NCI-H2107 treated with DMSO at 0.1 percent for 48 hours (cell line): ENCODE measurements around the gene SF3A1.
"Not testable (repeated sequence)": the region's sequence is repeated elsewhere in the genome, so short reads cannot be mapped to it uniquely, and the experiment has no call there.

ENCODE experiments used
- DNase-seq: peaks from one replicate; lab custom pipeline; 2025; ENCODE audit not compliant: unreplicated experiment; lab: John Stamatoyannopoulos, UW

SF3A1 gene

DNA sequence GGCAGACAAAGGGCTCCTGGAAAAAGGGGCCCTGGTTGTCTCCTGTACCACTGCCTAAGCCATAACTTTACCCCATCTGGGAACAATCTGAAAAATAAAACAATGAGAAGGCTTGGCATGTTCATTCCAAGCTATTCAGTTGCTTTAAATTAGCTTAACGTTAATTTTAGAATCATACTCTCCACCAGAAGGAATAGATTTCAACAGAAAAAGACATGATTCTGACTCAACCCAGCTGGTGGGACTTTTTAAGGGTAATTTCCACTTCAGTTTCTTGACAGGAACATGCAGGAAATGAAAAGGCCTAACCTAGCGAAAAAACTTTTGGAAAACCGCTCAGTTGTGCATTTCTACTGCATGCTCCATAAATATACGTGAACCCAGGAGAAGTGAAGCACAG lies 7.9 kb downstream of the SF3A1 start:
- DNase-seq, result no peak

DNA sequence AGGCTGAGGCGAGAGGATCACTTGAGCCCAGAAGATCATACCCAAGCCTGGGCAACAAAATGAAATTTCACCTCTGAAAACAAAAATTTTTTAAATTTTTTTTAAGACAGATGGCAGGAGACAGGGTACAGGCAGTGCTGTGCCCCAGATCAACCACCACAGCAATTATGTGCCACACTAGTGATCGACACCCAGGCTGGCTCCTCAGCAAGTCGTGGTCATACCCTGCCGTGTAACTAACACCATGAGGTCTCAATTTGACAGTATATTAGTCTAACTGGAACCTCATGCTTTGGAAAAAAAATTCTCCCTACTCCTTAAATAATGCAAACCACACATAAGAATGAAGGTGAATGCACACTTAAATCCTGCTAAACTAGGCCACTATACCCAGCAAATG lies 8.3 kb downstream of the SF3A1 start:
- DNase-seq, result no peak

DNA sequence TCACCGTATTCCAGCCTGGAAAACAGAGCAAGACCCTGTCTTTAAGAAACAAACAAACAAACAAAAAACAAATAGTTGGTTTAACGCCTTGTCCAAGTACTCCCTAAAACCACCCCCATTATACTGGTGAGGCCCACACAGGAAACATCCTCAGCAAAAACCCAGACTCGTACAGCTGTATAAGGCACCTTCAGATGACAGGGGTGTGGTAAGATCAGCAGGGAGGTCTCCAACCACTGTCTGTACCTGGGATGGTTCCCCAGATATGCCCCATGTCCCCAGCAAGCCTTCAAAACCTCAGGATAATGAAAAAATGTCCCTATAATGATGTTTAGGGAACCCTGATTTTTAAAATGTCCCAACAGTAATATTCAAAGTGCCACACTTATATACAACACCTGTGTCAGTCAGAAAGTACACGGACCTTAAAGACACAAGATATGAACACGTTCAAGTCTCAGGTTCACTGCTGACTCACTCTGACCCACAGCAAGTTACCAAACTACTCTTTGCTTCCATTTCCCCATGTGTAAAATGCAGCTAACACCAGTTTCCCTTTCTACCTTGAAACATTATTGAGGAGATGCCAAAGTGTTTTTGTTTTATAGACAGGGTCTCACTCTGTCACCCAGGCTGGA lies 9.3 kb downstream of the SF3A1 start:
- no peak for DNase-seq

DNA sequence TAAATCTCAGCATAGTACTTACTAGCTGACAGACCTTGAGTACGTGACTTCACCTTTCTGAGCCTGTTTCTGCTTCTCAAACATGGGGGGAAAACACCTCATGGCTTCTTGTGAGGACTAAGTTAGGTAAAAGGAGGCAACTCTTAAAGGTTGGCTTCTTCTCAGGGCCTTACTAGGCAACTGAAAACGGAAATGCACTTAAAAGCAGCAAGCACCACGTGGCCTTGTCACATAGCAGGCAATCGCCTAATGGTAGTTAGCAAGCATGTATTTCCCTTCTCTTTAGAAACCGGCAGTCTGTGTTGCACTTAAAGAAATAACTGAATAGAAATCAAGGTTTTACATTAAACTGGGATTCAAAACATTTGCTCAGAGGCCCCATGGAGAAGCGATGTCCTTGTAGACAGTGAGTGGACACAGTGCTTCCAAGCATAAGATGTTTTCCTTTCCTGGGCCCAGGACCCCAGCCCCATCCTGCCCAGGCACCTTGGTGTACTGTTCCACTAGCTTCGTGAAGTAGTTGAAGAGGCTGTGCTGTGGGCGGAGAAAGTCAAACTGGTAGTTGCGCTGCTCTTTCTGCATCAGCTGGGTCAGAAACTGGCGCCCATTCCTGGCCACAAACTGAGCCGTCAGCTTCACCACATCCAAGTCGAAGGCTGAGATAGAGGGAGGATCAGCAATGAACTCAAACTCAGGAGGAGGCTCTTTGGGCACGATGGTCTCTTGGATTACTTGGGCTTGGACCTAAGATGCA lies 12.1 kb downstream of the SF3A1 start:
- no peak for DNase-seq

DNA sequence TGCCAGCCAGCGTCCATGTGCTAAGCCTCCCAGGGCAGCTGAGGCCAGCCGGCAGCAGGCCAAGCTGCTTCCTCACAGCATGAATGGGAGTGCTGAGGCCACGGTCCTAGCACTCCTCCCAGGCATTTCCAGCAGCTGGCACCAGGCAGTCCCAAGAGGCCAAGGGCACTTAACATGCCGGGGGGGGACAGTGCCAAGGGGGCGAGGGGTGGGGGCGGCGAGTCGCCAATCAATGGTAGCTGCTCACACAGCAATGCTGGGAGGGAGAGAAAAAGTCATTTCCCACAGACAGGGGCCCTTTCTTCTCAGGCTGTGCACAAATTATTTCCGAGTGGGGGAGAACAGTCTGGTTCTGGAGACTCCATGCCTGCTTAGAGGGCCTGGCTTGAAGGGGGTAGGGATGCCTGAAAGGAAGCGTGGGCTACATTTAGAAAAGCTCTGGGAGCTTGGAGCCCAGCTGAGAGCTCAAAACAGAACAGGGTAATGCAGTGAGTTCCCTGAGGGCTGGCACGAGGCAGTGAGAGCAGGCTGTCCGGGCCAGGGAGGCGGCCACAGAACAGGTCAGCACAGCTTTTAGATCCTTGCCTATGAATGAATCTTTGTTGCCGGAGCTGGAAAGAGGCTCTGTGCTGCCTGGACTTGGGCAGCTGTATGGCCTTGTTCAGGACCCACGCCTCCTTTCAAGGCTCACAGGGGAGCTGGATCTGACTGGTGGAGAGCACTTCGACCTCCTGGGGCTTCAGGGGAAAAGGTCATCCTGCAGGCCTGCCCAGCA lies 15.6 kb downstream of the SF3A1 start:
- DNase-seq, result peak; percentile 17

DNA sequence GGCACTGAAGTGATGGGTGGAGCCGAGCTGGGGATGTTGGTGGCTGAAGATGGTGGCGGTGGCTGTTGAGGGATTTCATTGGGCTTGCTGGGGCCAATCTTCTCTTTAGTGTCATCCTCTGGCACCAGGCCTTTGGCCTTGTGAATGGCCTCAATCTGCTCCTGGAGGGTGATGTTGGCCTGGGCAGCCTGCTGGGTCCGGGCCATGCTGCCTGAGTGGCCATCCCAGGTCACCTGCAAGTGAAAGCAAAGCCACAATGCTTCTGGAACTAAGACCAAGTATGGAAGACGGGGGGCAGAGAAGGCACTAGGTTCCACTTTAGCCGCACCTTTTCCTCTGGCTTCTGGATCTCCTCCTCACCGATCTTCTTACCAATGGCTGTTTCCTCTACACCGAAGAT lies 17.9 kb downstream of the SF3A1 start:
- no peak for DNase-seq

DNA sequence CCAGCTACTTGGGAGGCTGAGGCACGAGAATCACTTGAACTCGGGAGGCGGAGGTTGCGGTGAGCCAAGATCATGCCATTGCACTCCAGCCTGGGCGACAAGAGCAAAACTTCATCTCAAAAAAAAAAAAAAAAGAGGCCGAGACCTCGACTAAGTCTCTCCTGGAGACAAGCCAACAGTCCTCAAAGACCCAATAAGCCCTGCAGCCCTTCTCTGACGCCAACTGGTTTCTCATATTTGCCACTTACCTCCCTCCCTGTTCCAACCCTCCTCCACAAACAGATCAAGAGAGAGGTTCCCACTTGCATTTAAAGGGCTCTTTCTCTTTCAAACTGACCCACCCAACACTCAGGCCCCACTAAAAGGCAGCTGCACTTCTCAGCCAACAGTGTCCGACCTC lies 18.4 kb downstream of the SF3A1 start:
- not testable (repeated sequence) for DNase-seq

DNA sequence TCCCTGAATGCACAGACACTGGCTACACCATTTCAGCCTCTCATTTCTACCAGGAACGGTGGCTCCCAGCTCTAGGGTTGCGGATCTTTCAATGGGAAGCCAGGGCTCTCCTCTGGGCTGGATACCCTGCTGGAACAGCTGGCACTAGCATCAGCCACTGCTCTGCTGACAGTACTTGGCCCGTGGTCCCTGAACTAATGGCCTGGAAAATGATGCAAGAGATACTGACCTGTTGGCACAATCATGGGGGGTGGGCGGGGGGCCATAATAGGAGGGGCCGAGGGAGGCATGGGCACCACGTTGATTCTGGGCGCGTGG lies 19.3 kb downstream of the SF3A1 start:
- DNase-seq, result no peak

DNA sequence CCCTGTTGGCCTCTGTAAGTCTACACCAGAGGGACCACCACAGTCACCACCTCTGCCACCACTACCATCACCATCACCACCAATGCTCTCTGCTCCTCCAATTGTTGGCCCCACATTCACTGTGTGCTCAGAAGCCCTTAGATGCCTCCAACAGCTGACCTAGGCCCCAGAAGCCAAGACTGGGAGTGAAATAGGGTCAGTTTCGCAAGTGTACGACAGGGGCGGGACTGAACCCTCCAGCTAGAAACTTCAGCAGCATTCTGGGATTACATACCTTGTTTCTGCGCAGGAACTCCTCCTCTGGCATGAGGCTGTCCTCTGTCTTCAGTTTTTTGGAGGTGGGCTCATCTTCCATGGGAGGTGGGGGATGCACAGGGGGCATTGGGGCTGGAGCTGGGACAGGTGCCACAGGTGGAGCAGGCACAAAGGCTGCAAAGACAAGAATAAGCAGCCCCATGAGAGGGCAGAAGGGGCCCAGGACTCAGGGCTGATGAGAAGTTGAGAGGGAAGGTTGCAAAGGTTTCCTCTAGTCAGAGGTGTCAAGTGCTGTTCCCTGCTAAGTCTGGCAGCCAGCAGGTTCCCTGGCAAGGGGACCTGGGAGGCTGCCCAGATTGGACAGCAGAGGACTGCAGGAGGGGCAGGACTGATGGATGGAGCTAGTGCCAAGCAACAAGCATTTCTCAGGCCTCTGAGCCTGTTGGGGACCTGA lies 19.8 kb downstream of the SF3A1 start:
- no peak for DNase-seq

DNA sequence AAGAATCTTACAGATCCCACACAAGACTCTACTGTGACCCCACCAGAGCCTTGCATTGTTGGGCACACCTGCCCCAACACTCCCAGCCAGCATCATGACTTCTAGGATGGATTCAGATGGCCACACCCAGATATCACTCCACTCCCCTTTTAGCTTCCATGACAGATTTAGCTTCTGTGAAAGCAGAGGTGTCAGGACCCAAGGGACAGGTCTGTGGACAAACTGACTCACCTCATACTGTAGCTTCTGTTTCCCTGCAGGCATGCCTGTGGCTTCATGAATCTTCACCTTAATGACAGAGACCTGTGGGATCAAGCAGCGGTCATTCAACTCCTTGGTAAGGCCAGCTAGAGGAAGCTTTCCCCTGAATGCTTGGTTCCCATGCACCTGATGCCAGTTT lies 21.5 kb downstream of the SF3A1 start:
- no peak for DNase-seq

DNA sequence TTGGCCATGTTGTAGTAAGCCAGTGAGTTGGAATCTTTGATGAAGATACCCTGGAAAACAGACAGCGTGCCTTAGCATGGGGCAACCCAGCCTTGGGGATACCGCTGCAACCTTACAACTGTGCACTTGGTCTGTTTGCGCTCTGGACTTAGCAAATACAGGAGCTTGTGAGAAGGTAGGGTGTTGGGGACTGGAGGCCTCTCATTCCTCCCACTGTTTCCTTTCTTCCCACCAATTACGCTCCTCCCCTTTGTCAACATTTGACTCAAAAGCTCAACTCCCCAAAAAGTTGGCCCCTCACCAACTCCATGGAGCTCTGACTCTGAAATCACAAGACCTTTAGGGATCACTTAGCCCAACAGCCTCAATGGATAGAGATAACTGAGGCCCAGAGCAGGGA lies 22.0 kb downstream of the SF3A1 start:
- DNase-seq, result no peak

DNA sequence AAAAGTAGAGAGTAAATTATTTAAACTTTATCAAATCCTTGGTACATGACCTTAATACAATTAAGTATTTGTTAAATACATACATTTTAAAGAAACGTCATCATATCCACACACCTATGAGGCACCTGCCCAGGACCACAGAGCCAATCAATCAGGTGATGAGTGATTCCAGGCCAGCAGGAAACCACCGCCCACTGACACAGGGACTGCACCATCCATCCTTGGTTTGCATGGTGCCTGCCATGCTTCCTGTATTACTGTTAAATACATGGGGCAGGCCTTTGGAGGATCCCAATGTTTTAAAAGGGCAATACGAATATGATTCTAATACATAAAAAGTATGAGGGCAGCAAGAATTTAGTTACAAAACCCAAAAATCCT lies 23.0 kb downstream of the SF3A1 start:
- DNase-seq, result no peak

DNA sequence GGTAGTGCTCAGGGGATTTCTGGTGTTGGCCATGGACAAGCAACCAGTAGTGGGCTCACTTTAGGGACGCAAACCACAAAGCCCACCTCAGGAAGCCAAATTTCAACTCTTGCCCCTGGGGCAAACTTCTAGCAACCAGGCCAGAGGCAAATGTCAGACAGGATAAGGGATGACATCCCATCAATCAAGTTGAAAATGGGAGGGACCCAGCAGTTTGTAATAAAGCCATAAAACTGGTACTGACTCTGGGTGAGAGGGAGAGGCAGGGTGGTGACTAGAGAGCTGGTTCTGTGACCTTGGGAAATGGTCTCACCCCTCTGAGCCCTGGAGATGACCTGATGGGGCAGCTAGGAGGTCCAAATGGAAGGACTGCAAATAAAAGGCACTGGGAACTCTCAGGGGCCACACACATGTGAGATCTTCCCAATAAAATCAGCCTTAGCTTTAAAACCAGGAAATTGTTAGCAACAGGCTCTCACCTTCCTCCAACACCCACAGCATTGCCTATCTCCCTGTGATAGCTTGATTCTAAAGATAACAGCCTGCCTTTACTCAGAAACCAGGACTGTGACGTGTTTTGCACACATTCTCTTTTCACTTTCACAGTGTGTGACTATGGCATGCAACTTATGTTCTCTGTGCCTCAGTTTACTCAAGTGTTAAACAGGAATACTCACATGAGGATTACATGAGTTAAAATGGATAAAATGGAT lies 23.5 kb downstream of the SF3A1 start:
- no peak for DNase-seq

DNA sequence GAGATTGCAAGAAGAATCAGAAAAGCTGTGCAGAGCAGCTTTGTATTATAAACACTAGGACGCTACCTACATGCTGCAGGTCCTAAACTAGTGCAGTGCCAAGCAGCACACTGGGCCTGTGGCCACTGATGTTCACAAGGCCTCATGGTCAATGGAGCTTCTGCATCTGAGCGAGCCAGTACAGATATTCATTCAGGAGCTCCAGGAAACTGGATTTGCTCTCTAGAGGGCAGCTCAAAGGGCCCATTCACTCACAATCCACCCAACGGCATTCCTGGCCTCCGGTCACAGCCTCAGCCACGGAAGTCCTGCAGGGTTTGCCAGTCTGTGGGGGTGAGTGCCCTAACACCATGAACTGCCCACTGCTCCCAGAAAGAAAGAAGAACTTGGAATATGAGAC lies 24.1 kb downstream of the SF3A1 start:
- no peak for DNase-seq

DNA sequence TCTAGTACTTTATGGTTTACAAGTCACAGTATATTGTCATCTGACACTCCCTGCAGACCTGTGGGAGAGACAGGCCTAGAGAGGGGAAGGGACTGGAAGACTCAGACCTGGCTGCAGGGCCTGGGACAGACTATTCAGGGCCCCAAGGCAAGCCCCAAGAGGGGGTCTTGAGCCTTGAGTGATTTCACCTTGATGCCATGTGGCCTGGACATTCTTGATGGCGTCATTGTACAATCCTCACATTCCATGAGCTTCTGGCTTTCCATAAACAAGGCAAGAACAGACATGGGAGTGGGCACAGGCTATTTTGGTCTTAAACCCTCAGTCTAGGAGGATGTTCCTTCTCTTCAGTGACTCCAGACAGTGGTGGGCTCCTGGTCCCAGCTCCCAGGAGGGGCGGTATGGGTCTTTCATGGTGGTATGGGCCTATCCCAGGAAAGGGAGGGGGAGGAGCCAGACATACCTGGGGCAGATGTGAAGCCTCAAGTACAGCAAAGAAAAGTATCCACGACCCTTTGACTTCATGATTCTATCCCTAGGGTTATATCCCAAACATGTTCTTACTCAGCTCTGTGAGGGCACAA lies 28.1 kb downstream of the SF3A1 start:
- no peak for DNase-seq

DNA sequence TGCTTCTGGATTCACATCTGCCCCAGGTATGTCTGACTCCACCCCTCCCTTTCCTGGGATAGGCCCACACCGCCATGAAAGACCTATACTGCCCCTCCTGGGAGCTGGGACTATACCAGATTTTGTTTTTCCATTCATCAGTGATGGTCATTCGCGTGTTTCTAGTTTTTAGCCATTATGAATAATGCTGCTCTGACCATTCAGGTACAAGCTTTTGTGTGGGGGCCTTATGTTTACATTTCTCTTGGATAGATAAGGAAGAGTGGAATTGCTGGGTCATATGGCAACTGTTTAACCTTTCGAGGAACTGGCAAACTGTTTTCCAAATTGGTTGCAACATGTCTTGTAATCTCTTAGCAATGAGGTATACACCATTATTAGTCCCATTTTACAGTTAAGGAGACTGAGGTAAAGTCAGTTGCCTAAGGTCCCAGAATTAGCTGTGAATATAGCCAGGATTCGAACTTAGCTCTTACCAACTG lies 28.8 kb downstream of the SF3A1 start:
- no peak for DNase-seq

DNA sequence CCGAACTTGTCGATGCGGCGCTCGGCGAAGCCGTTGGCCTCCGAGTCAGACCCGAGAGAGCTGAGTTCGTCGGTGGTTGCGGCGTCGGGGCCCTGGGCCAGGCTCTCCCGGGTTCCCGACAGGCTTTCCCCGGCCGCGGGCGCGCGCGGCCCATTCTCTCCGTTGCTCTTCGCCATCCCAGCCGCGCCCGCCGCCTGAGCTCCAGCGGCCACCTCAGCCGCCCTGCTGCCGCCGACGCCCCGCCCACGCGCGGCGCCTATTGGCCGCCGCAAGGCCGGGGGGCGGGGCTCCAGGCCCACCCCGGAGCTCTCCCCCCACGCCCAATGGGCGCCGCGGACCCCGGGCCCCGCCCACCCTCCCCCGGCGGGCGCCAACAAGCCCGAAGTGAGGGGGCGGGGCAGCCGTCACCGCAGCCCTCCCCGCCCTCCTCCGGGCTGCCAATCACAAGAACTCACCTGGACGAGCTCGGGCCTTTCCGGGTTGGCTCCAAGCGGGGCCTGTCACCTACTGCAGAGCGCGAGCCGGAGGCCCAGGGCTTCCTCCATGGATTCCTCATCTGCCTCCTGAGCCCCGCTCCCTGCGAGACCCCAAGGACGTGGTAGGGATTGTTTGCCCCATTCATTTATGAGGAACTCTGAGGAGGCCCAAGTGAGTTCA lies 29.9 kb downstream of the SF3A1 start, which contains the start of gene TBC1D10A:
Gene TBC1D10A, minus strand, starts transcription at position 236 of the 657 bp plus-strand sequence. Its CDS starts 60 bp downstream, at position 176.
- DNase-seq, result peak; percentile 69

DNA sequence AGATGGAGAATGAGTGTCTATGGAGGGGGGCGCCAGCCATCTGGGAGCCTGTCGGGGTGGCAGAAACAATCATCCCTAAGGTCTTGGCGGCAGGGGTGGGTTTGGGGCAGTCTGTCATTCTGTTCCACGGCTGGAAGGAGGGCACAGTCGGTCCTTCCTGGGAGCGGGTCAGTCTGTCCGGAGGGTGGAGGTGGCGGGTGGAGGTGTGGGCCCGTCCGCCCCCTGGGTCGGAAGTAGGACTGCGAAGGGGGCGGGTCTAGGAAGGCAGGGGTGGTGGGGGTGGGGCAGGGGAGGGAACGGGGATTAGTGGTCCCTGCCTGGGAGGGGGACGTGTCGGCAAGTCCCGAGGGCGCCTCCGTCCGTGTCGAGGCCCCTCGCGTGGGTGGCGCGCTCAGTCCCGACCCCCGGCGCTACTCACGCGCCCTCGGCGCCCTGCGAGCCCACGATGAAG lies 30.4 kb downstream of the SF3A1 start:
- no peak for DNase-seq

DNA sequence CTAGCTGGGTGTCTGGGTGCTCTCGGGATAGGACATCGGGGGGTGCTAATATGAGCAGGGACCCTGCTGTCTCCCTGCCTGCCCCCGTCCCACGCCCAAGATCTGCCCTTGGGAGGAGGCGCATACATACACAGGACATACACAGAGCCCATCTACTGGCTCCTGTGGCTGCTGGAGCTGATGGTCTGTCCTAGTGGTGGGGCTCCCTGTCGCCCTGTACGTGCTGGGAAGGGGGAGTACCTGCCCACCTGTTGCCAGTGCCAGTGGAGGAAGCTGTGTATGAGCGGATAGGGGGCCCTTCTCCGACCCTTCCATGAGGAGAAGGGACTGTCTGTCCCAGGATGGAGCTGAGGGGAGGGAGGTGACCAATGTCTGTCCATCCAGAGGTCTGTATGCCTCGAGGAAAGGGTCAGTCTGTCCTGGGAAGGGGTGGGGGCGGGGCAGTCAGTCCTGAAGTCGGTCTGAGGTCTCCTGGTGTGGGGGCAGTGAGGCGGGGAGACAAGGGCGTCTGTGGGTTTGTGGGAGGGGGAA lies 30.9 kb downstream of the SF3A1 start:
- DNase-seq, result no peak
